Ovary (tissue), 3 donors: ENCODE measurements around the gene LGR4.

Experiments used
- CTCF ChIP-seq, 3 donors: fragments of 450-650 bp in 2 of 3; fragments of 200-600 bp in 1 of 3; IDR thresholded peaks; one replicate each; pipeline versions ENCODE4 v1.5.1 to v1.8.0; 2016 to 2022; ENCODE audit warnings: antibody characterized with exemption in 3 of 3, mild to moderate bottlenecking in 1 of 3
- POLR2A ChIP-seq: fragments of 450-650 bp; IDR thresholded peaks from one replicate; pipeline ENCODE4 v1.6.1; 2017; ENCODE audit warnings: antibody characterized with exemption, mild to moderate bottlenecking, moderate library complexity
- donor health status: DM: no; HTN: no; CAD: no.

- no peak for TF ChIP-seq POLR2A
- TF ChIP-seq CTCF (IDR thresholded peaks at IDR 0.05), result no peak
These were observed 70.1 kb downstream of the LGR4 start for GRCh38 chr11:27402450-27402849.
